Measurements from ENCODE around the gene CYP4Z1. TPM values are rescaled to one million over a fixed set of nuclear protein-coding genes. Genes with fewer than 3 reads are reported as not detected.

Gene CYP4Z1
- total RNA-seq, 1 experiment from 2014 or later = not detected

DNA sequence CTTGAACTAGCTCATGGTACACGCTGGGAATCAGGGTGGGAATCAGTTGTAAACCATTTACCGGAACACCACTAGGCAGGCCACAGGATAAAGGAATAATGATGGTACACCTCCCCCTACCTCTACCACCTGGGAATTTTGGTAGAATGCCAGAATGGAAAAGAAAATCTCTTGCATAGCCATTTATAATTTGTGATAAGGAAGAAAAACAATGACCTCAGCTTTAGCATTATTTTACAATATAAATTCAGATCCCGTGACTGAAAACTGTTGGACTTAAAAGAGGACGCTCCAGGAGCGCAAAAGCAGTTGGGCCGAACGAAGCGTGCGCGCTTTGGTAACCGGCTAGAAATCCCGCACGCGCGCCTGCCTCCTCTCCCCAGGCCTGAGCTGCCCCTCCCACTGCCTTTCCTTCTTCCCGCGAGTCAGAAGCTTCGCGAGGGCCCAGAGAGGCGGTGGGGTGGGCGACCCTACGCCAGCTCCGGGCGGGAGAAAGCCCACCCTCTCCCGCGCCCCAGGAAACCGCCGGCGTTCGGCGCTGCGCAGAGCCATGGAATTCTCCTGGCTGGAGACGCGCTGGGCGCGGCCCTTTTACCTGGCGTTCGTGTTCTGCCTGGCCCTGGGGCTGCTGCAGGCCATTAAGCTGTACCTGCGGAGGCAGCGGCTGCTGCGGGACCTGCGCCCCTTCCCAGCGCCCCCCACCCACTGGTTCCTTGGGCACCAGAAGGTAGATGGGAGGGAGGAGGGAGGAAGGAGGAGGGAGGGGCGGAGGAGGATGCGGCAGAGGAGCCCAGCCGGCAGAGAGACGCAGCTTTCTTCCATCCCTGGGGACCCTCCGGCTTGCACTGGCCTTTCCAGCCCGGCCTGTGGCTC is 43.5 kb upstream of the CYP4Z1 start, which contains the start of gene CYP4X1:
TSS of gene CYP4X1 (plus strand) at position 402 of the 873 bp plus-strand sequence. CDS start at position 551, 149 bp downstream.
- DNase-seq (ENCODE audit: low read depth, low spot score) = no peak

More for the DNA sequence above, 43.5 kb upstream of the CYP4Z1 start, which contains the start of gene CYP4X1:
- BruUV-seq (replicated peaks) = no TSS peak
- Histone ChIP-seq H3K9me2 (ENCODE audit: insufficient read depth) (no peaks in the 10 kb centered on the region), H4K20me1 (ENCODE audit: insufficient read depth) (no peaks in the 10 kb centered on the region), H3K9me3 (ENCODE audit: control insufficient read depth in 1 of 2, insufficient read depth in 1 of 2, low read depth in 1 of 2, low read length in 2 of 2) (no peaks in the 10 kb centered on the region), H3K4me3 (replicated peaks in 1 of 2; ENCODE audit: low read depth in 1 of 2, low read length in 2 of 2) (no peak within 1 kb of the TSS), H3K9ac (ENCODE audit: low read length) (no peak within 1 kb of the TSS), H3K36me3 (ENCODE audit: control insufficient read depth in 1 of 2, insufficient read depth in 2 of 2, low read length in 2 of 2) (no peaks in the 10 kb centered on the region), H3K4me2 (ENCODE audit: low read length) (no peak within 1 kb of the TSS), H3K27ac (ENCODE audit: low read depth, low read length) (no peak within 1 kb of the TSS), H3K79me2 (ENCODE audit: insufficient read depth, low read length) (no peaks in the 10 kb centered on the region), H2AFZ (ENCODE audit: low read depth, low read length, poor library complexity, severe bottlenecking) (no peak within 1 kb of the TSS), H3K4me1 (ENCODE audit: control insufficient read depth in 1 of 2, insufficient read depth in 2 of 2, low read length in 2 of 2) (no peaks in the 10 kb centered on the region), H3K27me3 (ENCODE audit: insufficient read depth, low read length) (0 out of 2 replicates have a peak, but pooled peaks cover 3% of the 10 kb centered on the region)
- TF ChIP-seq, protein P1, sequence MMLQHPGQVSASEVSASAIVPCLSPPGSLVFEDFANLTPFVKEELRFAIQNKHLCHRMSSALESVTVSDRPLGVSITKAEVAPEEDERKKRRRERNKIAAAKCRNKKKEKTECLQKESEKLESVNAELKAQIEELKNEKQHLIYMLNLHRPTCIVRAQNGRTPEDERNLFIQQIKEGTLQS (IDR thresholded peaks at IDR 0.05) = no peak
- no peak for TF ChIP-seq CTCF (IDR thresholded peaks at IDR 0.05 in 2 of 3, conservative IDR thresholded peaks at IDR 0.05 in 1 of 3; ENCODE audit: borderline replicate concordance in 1 of 3, insufficient read depth in 1 of 3, low read depth in 2 of 3, low read length in 2 of 3)
- TF ChIP-seq TCF7L2 (IDR thresholded peaks at IDR 0.05; ENCODE audit: borderline replicate concordance, extremely low read depth, insufficient read depth, insufficient read length) = no peak
- no peak for TF ChIP-seq REST (IDR thresholded peaks at IDR 0.05; ENCODE audit: low read depth)
- no peak for TF ChIP-seq POLR2AphosphoS5 (IDR thresholded peaks at IDR 0.05; ENCODE audit: low read depth, low read length)
- no peak for TF ChIP-seq ZNF274 (IDR thresholded peaks at IDR 0.05; ENCODE audit: low read depth, low read length)
- no peak for TF ChIP-seq CBX3 (IDR thresholded peaks at IDR 0.05; ENCODE audit: low read depth)
- no peak for TF ChIP-seq EZH2 (IDR thresholded peaks at IDR 0.05)
- TF ChIP-seq, protein P2, sequence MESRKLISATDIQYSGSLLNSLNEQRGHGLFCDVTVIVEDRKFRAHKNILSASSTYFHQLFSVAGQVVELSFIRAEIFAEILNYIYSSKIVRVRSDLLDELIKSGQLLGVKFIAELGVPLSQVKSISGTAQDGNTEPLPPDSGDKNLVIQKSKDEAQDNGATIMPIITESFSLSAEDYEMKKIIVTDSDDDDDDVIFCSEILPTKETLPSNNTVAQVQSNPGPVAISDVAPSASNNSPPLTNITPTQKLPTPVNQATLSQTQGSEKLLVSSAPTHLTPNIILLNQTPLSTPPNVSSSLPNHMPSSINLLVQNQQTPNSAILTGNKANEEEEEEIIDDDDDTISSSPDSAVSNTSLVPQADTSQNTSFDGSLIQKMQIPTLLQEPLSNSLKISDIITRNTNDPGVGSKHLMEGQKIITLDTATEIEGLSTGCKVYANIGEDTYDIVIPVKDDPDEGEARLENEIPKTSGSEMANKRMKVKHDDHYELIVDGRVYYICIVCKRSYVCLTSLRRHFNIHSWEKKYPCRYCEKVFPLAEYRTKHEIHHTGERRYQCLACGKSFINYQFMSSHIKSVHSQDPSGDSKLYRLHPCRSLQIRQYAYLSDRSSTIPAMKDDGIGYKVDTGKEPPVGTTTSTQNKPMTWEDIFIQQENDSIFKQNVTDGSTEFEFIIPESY (IDR thresholded peaks at IDR 0.05; ENCODE audit: extremely low read depth, insufficient replicate concordance, low read length) = no peak
- TF ChIP-seq FOSL1 (IDR thresholded peaks at IDR 0.05; ENCODE audit: low read depth) = no peak
- no peak for TF ChIP-seq CEBPB (IDR thresholded peaks at IDR 0.05; ENCODE audit: low read depth)
- no peak for TF ChIP-seq ZFX (IDR thresholded peaks at IDR 0.05)
- no peak for TF ChIP-seq SRF (IDR thresholded peaks at IDR 0.05; ENCODE audit: low read depth)
- TF ChIP-seq EZH2phosphoT487 (IDR thresholded peaks at IDR 0.05; ENCODE audit: borderline replicate concordance) = no peak
- ChIA-PET CTCF (no interaction called here), POLR2A (no interaction called here), RAD21 (ENCODE audit: low non-redundant PET in 1 of 2, low total read pairs in 2 of 2, uncharacterized antibody in 2 of 2, unreplicated experiment in 2 of 2) (no interaction called here)
- ATAC-seq = no peak
- intact Hi-C loops (cut with micrococcal nuclease) = no loop called here
